ENCODE measurements around the gene LMAN1L.

DNA sequence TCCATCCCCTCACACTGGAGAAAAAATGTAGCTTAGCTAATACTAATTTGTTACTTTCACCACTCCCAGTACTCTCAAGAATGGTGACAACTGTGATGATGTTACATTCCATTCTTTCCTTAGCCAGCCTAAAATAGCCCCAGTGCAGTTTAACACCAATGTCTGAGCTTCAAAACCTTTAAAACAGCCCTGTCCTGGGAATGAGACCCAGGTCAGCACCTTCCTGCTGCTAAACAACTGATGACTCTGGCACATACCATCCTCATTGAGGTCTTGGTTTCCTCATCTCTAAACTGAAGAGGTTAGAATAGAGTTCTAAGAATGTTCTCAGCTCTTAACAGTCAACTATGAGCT, 56.7 kb downstream of the LMAN1L start:
- TF ChIP-seq, protein P1, sequence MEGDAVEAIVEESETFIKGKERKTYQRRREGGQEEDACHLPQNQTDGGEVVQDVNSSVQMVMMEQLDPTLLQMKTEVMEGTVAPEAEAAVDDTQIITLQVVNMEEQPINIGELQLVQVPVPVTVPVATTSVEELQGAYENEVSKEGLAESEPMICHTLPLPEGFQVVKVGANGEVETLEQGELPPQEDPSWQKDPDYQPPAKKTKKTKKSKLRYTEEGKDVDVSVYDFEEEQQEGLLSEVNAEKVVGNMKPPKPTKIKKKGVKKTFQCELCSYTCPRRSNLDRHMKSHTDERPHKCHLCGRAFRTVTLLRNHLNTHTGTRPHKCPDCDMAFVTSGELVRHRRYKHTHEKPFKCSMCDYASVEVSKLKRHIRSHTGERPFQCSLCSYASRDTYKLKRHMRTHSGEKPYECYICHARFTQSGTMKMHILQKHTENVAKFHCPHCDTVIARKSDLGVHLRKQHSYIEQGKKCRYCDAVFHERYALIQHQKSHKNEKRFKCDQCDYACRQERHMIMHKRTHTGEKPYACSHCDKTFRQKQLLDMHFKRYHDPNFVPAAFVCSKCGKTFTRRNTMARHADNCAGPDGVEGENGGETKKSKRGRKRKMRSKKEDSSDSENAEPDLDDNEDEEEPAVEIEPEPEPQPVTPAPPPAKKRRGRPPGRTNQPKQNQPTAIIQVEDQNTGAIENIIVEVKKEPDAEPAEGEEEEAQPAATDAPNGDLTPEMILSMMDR (IDR thresholded peaks at IDR 0.05; ENCODE audit: low read depth, low read length, poor library complexity, severe bottlenecking) = no peak
- TF ChIP-seq EZH2phosphoT487 (IDR thresholded peaks at IDR 0.05; ENCODE audit: borderline replicate concordance, low read length) = no peak

Measured in DOHH2 (cell line).